ENCODE data around the gene FGF1.

The FGF1 gene

DNA sequence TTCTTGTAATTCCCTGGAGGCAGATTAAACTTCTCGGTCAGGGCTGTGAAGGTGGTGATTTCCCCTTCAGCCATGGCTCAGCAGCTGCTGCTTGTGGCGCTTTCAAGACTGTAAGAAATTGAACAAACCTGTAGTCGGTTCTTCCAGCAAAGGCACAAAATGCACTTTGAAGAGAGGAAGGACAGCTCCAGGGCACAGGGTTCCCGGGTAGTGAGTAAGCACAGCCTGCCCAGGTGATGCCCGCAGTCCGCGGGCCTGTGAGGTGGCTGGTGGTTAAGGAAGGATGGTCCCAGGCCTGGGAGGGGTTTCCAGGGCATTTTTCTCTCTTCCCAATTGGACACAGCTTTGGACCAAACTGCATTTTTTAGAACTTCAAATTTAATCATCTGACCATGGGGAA, 71.8 kb downstream of the FGF1 start:
- no peak for DNase-seq (ENCODE audit: low read depth, low spot score)

DNA sequence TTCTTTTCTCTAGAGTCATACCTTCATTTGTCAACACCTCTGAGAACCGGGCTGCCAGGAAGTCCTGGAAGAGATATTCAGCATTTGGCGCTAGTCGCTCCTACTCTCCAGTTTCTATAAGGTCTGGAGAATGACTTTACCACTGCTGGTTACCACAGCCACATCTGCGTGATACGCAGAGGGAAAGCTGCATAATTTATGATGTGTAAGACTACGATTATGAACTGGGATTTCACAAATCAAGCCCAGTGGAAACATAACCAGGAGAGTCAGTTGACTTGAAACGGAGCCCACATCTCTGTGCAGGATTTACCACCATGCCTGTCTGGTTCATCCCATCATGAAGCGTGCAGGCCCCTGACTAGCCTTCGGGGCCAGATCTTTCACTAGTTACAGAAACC, 72.6 kb downstream of the FGF1 start:
- no peak for DNase-seq (ENCODE audit: low read depth, low spot score)

- DNase-seq (ENCODE audit: low read depth, low spot score) = no peak
Observed at GRCh38 chr5:142612494-142613270, 73.2 kb downstream of the FGF1 start.

DNA sequence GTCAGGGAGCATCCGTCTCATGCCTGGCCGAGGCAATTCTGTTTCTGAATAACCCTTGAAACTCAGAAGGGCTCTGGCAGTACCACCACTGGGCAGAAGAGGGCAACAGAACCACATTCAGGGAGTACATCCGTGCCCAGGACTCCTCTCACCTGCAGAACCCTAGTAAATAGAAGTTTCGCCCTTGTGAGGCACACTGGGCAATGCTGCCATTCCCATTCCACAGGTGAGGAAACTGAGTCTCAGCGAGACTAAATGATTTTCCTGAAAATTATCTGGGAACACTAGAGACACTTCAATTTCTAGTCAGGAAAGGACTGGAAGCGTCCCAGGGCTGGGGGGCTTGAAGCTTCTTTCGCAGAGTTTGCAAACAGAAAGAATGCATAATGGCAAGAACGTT, 74.7 kb downstream of the FGF1 start:
- DNase-seq (ENCODE audit: low read depth, low spot score) = no peak

DNA sequence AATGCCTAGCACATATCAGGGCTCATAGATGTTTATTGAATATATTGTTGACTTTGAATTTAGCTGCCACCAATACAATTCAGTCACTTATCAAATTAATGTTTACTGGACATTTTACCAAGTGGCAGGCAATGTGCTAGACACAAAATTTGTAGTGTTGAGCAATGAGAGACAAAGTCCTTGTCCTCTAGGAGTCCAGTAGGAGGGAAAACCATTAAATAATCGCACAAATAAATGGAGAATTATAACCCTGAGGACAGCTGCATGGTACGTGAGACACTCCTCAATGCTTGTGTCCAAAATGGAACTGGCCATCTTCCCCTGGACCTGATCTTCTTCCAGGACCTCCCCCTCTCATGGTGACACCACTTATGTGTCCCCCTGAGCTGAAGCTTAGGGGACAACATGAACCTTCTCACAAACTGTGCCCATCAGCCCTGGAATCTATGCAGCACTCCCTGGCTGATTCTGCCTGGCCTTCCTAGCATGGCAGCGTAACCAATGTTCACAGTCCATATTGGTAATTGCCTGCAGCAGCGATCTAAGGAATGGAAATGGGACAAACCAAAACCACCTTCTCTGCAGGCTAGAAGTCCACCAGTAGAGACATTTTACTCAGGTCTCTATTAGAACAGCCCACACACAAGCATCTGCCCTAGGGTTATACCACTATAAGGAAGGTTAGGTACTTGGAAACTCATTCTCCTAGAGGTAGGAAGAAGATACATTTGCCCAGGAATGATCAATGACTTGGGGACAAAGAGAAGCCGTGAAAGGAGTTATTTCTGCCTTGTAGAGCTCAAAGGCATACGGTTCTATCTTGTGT, 75.5 kb downstream of the FGF1 start:
- DNase-seq (ENCODE audit: low read depth, low spot score) = no peak

GRCh38 chr5:142609142-142609541, 76.7 kb downstream of the FGF1 start:
- no peak for DNase-seq (ENCODE audit: low read depth, low spot score)

GRCh38 chr5:142608081-142608480, 77.8 kb downstream of the FGF1 start:
- DNase-seq (ENCODE audit: low read depth, low spot score) = no peak

GRCh38 chr5:142605611-142606010, 80.3 kb downstream of the FGF1 start:
- DNase-seq (ENCODE audit: low read depth, low spot score) = no peak

GRCh38 chr5:142602720-142603245, 83.1 kb downstream of the FGF1 start:
- DNase-seq (ENCODE audit: low read depth, low spot score) = no peak

DNA sequence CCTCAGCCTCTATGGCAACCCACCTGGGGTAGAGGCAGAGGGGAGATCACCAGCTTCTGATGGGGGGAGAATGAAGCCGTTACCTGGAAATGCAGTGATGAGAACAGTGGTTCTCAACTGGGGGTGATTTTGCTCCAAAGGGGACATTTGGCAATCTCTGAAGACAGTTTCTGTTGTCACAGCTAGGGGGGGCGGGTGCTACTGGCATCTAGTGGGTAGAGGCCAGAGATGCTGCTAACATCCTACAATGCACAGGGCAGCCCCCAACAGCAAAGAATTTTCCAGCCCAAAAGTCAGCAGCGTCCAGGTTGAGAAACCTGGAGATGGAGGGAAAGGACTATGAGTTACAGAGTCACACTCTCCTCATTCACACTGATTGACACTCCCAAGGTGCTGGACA, 84.5 kb downstream of the FGF1 start:
- no peak for DNase-seq (ENCODE audit: low read depth, low spot score)

- DNase-seq (ENCODE audit: low read depth, low spot score) = peak; percentile 47
Observed at GRCh38 chr5:142600611-142601358, 85.1 kb downstream of the FGF1 start.

DNA sequence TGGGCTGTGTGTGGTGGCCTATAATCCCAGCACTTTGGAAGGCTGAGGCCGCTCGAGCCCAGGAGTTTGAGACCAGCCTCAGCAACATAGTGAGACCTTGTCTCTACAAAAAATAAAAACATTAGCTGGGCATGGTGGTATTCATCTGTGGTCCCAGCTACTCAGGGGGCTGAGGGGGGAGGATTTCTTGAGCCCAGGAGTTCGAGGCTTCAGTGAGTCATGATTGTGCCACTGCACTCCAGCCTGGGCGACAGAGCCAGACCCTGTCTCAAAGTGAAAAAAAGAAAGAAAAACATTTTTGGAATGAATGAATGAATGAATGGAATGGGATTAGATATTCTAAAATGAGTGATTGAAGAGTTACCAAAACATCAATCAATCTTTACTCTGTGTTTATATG, 85.8 kb downstream of the FGF1 start:
- no peak for DNase-seq (ENCODE audit: low read depth, low spot score)

- DNase-seq (ENCODE audit: low read depth, low spot score) = no peak
Observed at GRCh38 chr5:142598338-142598700, 87.6 kb downstream of the FGF1 start.

DNA sequence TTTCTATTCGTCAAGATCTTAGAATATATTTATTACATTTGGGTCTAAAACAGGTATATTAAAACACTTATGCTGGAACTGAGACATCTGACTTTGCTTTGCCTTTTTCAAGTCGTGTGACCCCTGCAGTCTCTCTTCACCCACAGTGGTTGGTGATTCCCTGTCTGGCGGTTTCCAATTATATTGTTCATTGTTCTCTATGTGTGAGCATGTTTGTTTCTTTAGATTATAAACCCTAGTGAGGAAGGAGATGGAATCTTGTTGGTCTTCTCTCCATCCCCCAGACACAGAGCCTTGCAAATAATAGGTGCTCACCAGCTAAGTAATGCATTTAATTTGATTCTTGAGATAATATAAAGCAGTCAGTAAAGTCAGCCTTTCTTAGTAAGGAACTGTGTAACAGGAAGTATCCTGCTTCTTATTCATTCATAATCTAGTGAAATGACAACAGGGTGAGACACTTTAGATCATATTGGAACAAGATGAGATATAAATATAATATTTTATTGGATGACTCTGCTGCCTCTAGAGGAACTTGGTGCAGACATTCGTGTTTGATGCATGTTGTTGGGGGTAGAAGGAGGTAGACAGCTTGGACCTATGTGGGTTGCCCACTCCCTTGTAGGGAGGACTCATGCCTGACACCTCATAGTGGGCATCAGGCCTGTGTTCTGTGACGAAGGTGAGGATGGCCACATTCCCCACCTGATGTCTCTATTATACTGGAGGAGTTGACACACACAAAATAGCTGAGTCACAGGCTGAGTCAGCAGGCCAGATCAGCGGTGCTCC, 88.1 kb downstream of the FGF1 start:
- no peak for DNase-seq (ENCODE audit: low read depth, low spot score)

- DNase-seq (ENCODE audit: low read depth, low spot score) = no peak
Observed at GRCh38 chr5:142597025-142597424, 88.9 kb downstream of the FGF1 start.

GRCh38 chr5:142592365-142592764, 93.5 kb downstream of the FGF1 start:
- no peak for DNase-seq (ENCODE audit: low read depth, low spot score)

DNA sequence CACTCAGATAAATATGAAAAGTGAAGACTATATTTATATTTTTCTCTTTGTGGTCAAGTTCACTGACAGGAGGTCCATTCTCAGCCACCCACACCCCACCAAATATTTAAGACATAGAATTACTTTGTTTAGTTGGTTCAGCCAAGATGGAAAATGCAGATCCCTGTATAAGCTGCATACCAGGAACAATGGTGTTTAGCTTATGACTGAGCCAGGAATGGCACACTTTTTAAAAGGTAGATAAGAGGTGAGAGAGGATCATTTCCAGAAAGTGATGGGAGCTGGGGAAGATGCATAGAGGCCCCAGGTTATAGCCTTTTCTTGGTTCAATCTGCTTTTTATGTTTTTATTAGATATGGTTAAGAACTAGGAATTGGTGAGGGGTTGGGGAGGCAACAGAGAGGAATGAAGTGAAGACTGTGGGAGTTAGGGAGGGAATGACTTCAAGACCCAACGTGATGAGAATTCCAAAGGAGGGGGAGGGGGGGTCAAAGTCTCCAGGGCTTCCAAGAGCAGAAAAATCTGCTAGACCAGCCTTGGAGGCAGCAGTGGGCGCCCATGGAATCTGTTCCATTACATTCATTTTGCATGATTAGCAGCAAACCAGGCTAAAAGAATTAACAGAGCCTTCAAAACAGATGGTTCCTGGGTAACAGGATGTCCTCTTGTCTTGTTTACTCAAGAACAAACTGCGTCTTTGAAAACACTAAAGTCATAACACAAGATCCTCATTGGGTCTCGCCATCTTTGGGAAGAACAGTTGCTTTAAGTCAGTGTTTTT, 95.2 kb downstream of the FGF1 start:
- no peak for DNase-seq (ENCODE audit: low read depth, low spot score)

- no peak for DNase-seq (ENCODE audit: low read depth, low spot score)
Observed at GRCh38 chr5:142589720-142590119, 96.2 kb downstream of the FGF1 start.

- DNase-seq (ENCODE audit: low read depth, low spot score) = no peak
Observed at GRCh38 chr5:142587354-142587965, 98.4 kb downstream of the FGF1 start.

GRCh38 chr5:142586552-142586951, 99.3 kb downstream of the FGF1 start:
- DNase-seq (ENCODE audit: low read depth, low spot score) = no peak
